HEK293 (cell line): Measurements from ENCODE around the gene PROM2.

ENCODE experiments used
- CTCF ChIA-PET: fragments of 350-600 bp; formaldehyde crosslinking; extraction: SDS; loops from one replicate; lab custom pipeline; 2021; ENCODE audit warnings: antibody characterized with exemption; lab: Yijun Ruan, JAX
- POLR2A ChIA-PET: fragments of 300-600 bp; formaldehyde crosslinking; extraction: SDS; loops from one replicate; lab custom pipeline; 2020; ENCODE audit warnings: antibody characterized with exemption, inconsistent platforms; lab: Yijun Ruan, JAX
- H3K27ac ChIP-seq: fragments of 200-500 bp; sonication (Bioruptor generic); 2 replicates; pipeline ENCODE4 v1.5.1; 2014; ENCODE audit warnings: low read depth, low read length, control low read depth, inconsistent platforms; ENCODE audit errors: extremely low read depth
- H3K36me3 ChIP-seq, 2 experiments: fragments of 200-500 bp in 1 of 2; sonication (Bioruptor generic) in 1 of 2; 1 replicate in 1 of 2; 2 replicates in 1 of 2; pipeline ENCODE4 v1.5.1; 2014 to 2017; ENCODE audit warnings: inconsistent platforms in 2 of 2, low read length in 2 of 2; ENCODE audit not compliant: control insufficient read depth in 2 of 2, insufficient read depth in 1 of 2
- H3K4me1 ChIP-seq: fragments of 200-500 bp; sonication (Bioruptor generic); 2 replicates; pipeline ENCODE4 v1.5.1; 2014; ENCODE audit warnings: mild to moderate bottlenecking, low read length, inconsistent platforms; ENCODE audit not compliant: control insufficient read depth, insufficient read depth
- H3K4me3 ChIP-seq: 2 replicates; pipeline ENCODE4 v1.5.1; 2011; ENCODE audit warnings: low read depth, mild to moderate bottlenecking, control low read depth, low read length, moderate library complexity
- H3K9me3 ChIP-seq: fragments of 200-500 bp; sonication (Bioruptor generic); 2 replicates; pipeline ENCODE4 v1.5.1; 2014; ENCODE audit warnings: low read depth, low read length, inconsistent platforms; ENCODE audit not compliant: control insufficient read depth, insufficient read depth
- HOXA7 ChIP-seq: sonication (generic); formaldehyde crosslinking; IDR thresholded peaks from 2 replicates; pipeline ENCODE4 v1.8.1; 2022; ENCODE audit warnings: missing genetic modification reagents, borderline replicate concordance
- SALL2 ChIP-seq: fragments of 450-650 bp; formaldehyde crosslinking; IDR thresholded peaks from 2 replicates; pipeline ENCODE4 v1.5.0; 2017; ENCODE audit warnings: missing biosample characterization, mild to moderate bottlenecking, missing genetic modification characterization, borderline replicate concordance
- SCRT1 ChIP-seq: fragments of 450-650 bp; formaldehyde crosslinking; IDR thresholded peaks from 2 replicates; pipeline ENCODE4 v1.5.1; 2016; ENCODE audit warnings: missing biosample characterization, missing genetic modification characterization, borderline replicate concordance
- SP3 ChIP-seq: fragments of 450-650 bp; formaldehyde crosslinking; IDR thresholded peaks from 2 replicates; pipeline ENCODE4 v1.5.1; 2016; ENCODE audit warnings: missing biosample characterization, missing genetic modification characterization
- ZBTB17 ChIP-seq: fragments of 450-650 bp; formaldehyde crosslinking; IDR thresholded peaks from 2 replicates; pipeline ENCODE4 v1.5.1; 2016; ENCODE audit warnings: missing biosample characterization, missing genetic modification characterization
- ZBTB49 ChIP-seq: fragments of 450-650 bp; formaldehyde crosslinking; IDR thresholded peaks from 2 replicates; pipeline ENCODE4 v1.5.1; 2016; ENCODE audit warnings: missing biosample characterization, missing genetic modification characterization, low read depth
- ZBTB7A ChIP-seq: fragments of 450-650 bp; formaldehyde crosslinking; IDR thresholded peaks from 2 replicates; pipeline ENCODE4 v1.5.1; 2016; ENCODE audit warnings: low read depth, missing biosample characterization, missing genetic modification characterization
- ZFP69B ChIP-seq: fragments of 450-650 bp; formaldehyde crosslinking; IDR thresholded peaks from 2 replicates; pipeline ENCODE4 v1.5.1; 2016; ENCODE audit warnings: missing biosample characterization, missing genetic modification characterization
- ZNF10 ChIP-seq: fragments of 450-650 bp; formaldehyde crosslinking; IDR thresholded peaks from 2 replicates; pipeline ENCODE4 v1.5.1; 2017; ENCODE audit warnings: missing biosample characterization, missing genetic modification characterization
- ZNF112 ChIP-seq: fragments of 450-650 bp; formaldehyde crosslinking; IDR thresholded peaks from 2 replicates; pipeline ENCODE4 v1.5.0; 2017; ENCODE audit warnings: missing biosample characterization, missing genetic modification characterization
- ZNF19 ChIP-seq: fragments of 450-650 bp; formaldehyde crosslinking; IDR thresholded peaks from 2 replicates; pipeline ENCODE4; 2016; ENCODE audit warnings: missing biosample characterization, missing genetic modification characterization, low read depth
- ZNF239 ChIP-seq: fragments of 450-650 bp; formaldehyde crosslinking; IDR thresholded peaks from 2 replicates; pipeline ENCODE4 v1.5.1; 2016; ENCODE audit warnings: missing biosample characterization, missing genetic modification characterization
- ZNF266 ChIP-seq: fragments of 450-650 bp; formaldehyde crosslinking; IDR thresholded peaks from 2 replicates; pipeline ENCODE4 v1.5.1; 2016; ENCODE audit warnings: missing biosample characterization, missing genetic modification characterization, low read depth
- ZNF324 ChIP-seq: fragments of 450-650 bp; formaldehyde crosslinking; IDR thresholded peaks from 2 replicates; pipeline ENCODE4 v1.5.1; 2016; ENCODE audit warnings: missing biosample characterization, missing genetic modification characterization
- ZNF391 ChIP-seq: fragments of 450-650 bp; formaldehyde crosslinking; IDR thresholded peaks from 2 replicates; pipeline ENCODE4 v1.5.1; 2016; ENCODE audit warnings: low read depth, missing biosample characterization, missing genetic modification characterization, borderline replicate concordance
- ZNF48 ChIP-seq: fragments of 450-650 bp; formaldehyde crosslinking; IDR thresholded peaks from 2 replicates; pipeline ENCODE4 v1.5.1; 2016; ENCODE audit warnings: missing biosample characterization, missing genetic modification characterization
- ZNF514 ChIP-seq: fragments of 450-650 bp; formaldehyde crosslinking; IDR thresholded peaks from 2 replicates; pipeline ENCODE4 v1.5.1; 2016; ENCODE audit warnings: missing biosample characterization, missing genetic modification characterization
- ZNF558 ChIP-seq: fragments of 450-650 bp; formaldehyde crosslinking; IDR thresholded peaks from 2 replicates; pipeline ENCODE4 v1.5.1; 2016; ENCODE audit warnings: missing biosample characterization, missing genetic modification characterization
- ZNF610 ChIP-seq: fragments of 450-650 bp; formaldehyde crosslinking; IDR thresholded peaks from 2 replicates; pipeline ENCODE4 v1.5.1; 2016; ENCODE audit warnings: missing biosample characterization, missing genetic modification characterization, borderline replicate concordance
- ZNF660 ChIP-seq: fragments of 450-650 bp; IDR thresholded peaks from 2 replicates; pipeline ENCODE4 v1.5.1; 2018; ENCODE audit warnings: missing biosample characterization, mild to moderate bottlenecking, missing genetic modification characterization
- TF ChIP-seq, protein P1 (sequence below): fragments of 450-650 bp; formaldehyde crosslinking; conservative IDR thresholded peaks from 2 replicates; pipeline ENCODE4 v1.5.1; 2016; ENCODE audit warnings: low read depth, missing biosample characterization, missing genetic modification characterization

The PROM2 gene

GRCh38 chr2:95299961-95300360, 25.7 kb downstream of the PROM2 start:
- Histone ChIP-seq H3K4me3 (no peak overlapping the region), H3K36me3 (no peaks in the 10 kb centered on the region), H3K9me3 (no peaks in the 10 kb centered on the region), H3K27ac (no peak overlapping the region), H3K4me1 (no peaks in the 10 kb centered on the region)
- POLR2A ChIA-PET, result no interaction called here
- CTCF ChIA-PET, result interaction anchor here (2.5 kb wide), 1 partner anchor 68 kb away, joined by 9 read pairs; no protein-coding TSS in a partner anchor
- TF ChIP-seq ZNF610 (tag by site-specific recombination) (no peak), ZBTB7A (tag by site-specific recombination) (no peak), ZNF266 (tag by site-specific recombination) (no peak), ZFP69B (no peak), ZNF660 (tag by site-specific recombination) (no peak), ZNF112 (no peak), SCRT1 (tag by site-specific recombination) (no peak), ZNF558 (no peak), ZNF324 (tag by site-specific recombination) (no peak), ZNF391 (tag by site-specific recombination) (no peak), ZNF10 (tag by site-specific recombination) (no peak), SALL2 (tag by site-specific recombination) (no peak), ZNF239 (tag by site-specific recombination) (no peak), ZBTB49 (tag by site-specific recombination) (no peak), ZNF514 (tag by site-specific recombination) (no peak), ZNF48 (tag by site-specific recombination) (no peak), SP3 (tag by site-specific recombination) (no peak), ZNF19 (tag by site-specific recombination) (no peak)
- TF ChIP-seq, protein P1, sequence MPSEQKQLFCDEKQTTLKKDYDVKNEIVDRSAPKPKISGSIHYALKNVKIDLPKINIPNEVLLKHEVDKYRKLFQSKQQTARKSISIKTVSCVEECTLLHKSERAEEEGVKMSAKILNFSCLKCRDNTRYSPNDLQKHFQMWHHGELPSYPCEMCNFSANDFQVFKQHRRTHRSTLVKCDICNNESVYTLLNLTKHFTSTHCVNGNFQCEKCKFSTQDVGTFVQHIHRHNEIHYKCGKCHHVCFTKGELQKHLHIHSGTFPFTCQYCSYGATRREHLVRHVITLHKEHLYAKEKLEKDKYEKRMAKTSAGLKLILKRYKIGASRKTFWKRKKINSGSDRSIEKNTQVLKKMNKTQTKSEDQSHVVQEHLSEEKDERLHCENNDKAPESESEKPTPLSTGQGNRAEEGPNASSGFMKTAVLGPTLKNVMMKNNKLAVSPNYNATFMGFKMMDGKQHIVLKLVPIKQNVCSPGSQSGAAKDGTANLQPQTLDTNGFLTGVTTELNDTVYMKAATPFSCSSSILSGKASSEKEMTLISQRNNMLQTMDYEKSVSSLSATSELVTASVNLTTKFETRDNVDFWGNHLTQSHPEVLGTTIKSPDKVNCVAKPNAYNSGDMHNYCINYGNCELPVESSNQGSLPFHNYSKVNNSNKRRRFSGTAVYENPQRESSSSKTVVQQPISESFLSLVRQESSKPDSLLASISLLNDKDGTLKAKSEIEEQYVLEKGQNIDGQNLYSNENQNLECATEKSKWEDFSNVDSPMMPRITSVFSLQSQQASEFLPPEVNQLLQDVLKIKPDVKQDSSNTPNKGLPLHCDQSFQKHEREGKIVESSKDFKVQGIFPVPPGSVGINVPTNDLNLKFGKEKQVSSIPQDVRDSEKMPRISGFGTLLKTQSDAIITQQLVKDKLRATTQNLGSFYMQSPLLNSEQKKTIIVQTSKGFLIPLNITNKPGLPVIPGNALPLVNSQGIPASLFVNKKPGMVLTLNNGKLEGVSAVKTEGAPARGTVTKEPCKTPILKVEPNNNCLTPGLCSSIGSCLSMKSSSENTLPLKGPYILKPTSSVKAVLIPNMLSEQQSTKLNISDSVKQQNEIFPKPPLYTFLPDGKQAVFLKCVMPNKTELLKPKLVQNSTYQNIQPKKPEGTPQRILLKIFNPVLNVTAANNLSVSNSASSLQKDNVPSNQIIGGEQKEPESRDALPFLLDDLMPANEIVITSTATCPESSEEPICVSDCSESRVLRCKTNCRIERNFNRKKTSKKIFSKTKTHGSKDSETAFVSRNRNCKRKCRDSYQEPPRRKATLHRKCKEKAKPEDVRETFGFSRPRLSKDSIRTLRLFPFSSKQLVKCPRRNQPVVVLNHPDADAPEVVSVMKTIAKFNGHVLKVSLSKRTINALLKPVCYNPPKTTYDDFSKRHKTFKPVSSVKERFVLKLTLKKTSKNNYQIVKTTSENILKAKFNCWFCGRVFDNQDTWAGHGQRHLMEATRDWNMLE, result no peak

GRCh38 chr2:95300450-95300849, 26.2 kb downstream of the PROM2 start:
- POLR2A ChIA-PET, result no interaction called here
- no peak overlapping the region for H3K4me3 ChIP-seq
- no peaks in the 10 kb centered on the region for H3K4me1 ChIP-seq
- TF ChIP-seq HOXA7 (CRISPR knock-in tag) (no peak), ZBTB17 (peak; percentile 40; the same call in 1 of the 2 replicates)
- TF ChIP-seq, all 188 proteins: peak for 1
- Histone ChIP-seq H3K27ac (no peak overlapping the region), H3K36me3 (no peaks in the 10 kb centered on the region), H3K9me3 (no peaks in the 10 kb centered on the region)
- CTCF ChIA-PET, result no interaction called here
